Duodenal mucosa (tissue), 2 donors: ENCODE measurements around the gene CILP2.

Source experiments
- H3K27ac ChIP-seq: one replicate; pipeline ENCODE4 v1.7.0; 2013; ENCODE audit warnings: low read depth, low read length
- H3K27me3 ChIP-seq, 2 donors: one replicate each; pipeline ENCODE4 v1.7.0; 2013; ENCODE audit warnings: low read length in 2 of 2, control low read depth in 1 of 2; ENCODE audit not compliant: insufficient read depth in 2 of 2, control insufficient read depth in 1 of 2
- H3K36me3 ChIP-seq, 2 donors: one replicate each; pipeline ENCODE4 v1.7.0; 2013; ENCODE audit warnings: low read length in 2 of 2, control low read depth in 1 of 2; ENCODE audit not compliant: insufficient read depth in 2 of 2, control insufficient read depth in 1 of 2
- H3K4me1 ChIP-seq, 2 donors: one replicate each; pipeline ENCODE4 v1.7.0; 2013; ENCODE audit warnings: low read length in 2 of 2, control low read depth in 1 of 2; ENCODE audit not compliant: insufficient read depth in 2 of 2, control insufficient read depth in 1 of 2
- H3K4me3 ChIP-seq, 2 donors: one replicate each; pipeline ENCODE4 v1.7.0; 2013; ENCODE audit warnings: low read length in 2 of 2, low read depth in 1 of 2
- H3K9ac ChIP-seq, 2 donors: one replicate each; pipeline ENCODE4 v1.7.0; 2013; ENCODE audit warnings: low read length in 2 of 2, low read depth in 1 of 2
- H3K9me3 ChIP-seq, 2 donors: one replicate each; pipeline ENCODE4 v1.7.0; 2013; ENCODE audit warnings: low read length in 2 of 2, control low read depth in 1 of 2; ENCODE audit not compliant: control insufficient read depth in 1 of 2

CILP2 gene

GRCh38 chr19:19562665-19563347, 24.7 kb downstream of the CILP2 start:
- peaks cover 0 to 4% of the 10 kb centered on the region in 2 donors for H3K4me1 ChIP-seq
- no peaks in the 10 kb centered on the region for H3K36me3 ChIP-seq
- H3K4me3 ChIP-seq, result no peak overlapping the region
- H3K9ac ChIP-seq, result no peak overlapping the region
- no peak overlapping the region for H3K27ac ChIP-seq
- H3K9me3 ChIP-seq, result no peaks in the 10 kb centered on the region
- no peaks in the 10 kb centered on the region for H3K27me3 ChIP-seq

- peaks cover 0 to 4% of the 10 kb centered on the region in 2 donors for H3K4me1 ChIP-seq
- H3K9ac ChIP-seq, result no peak overlapping the region
- no peaks in the 10 kb centered on the region for H3K9me3 ChIP-seq
- no peaks in the 10 kb centered on the region for H3K27me3 ChIP-seq
- H3K36me3 ChIP-seq, result no peaks in the 10 kb centered on the region
- no peak overlapping the region for H3K4me3 ChIP-seq
- no peak overlapping the region for H3K27ac ChIP-seq
These were observed 25.3 kb downstream of the CILP2 start for GRCh38 chr19:19563348-19563848.

GRCh38 chr19:19566306-19566705, 28.2 kb downstream of the CILP2 start:
- peaks cover 0 to 4% of the 10 kb centered on the region in 2 donors for H3K4me1 ChIP-seq
- H3K27ac ChIP-seq, result no peak overlapping the region
- no peaks in the 10 kb centered on the region for H3K36me3 ChIP-seq
- H3K9me3 ChIP-seq, result no peaks in the 10 kb centered on the region
- no peaks in the 10 kb centered on the region for H3K27me3 ChIP-seq
- no peak overlapping the region for H3K9ac ChIP-seq
- H3K4me3 ChIP-seq, result no peak overlapping the region

GRCh38 chr19:19567391-19567790, 29.3 kb downstream of the CILP2 start:
- Histone ChIP-seq H3K36me3 (no peaks in the 10 kb centered on the region), H3K9me3 (no peaks in the 10 kb centered on the region), H3K4me3 (no peak overlapping the region), H3K27ac (no peak overlapping the region), H3K4me1 (peaks cover 0 to 4% of the 10 kb centered on the region in 2 donors), H3K9ac (no peak overlapping the region), H3K27me3 (no peaks in the 10 kb centered on the region)

- no peaks in the 10 kb centered on the region for H3K36me3 ChIP-seq
- H3K9me3 ChIP-seq, result no peaks in the 10 kb centered on the region
- H3K4me1 ChIP-seq, result peaks cover 0 to 4% of the 10 kb centered on the region in 2 donors
- H3K27ac ChIP-seq, result no peak overlapping the region
- no peaks in the 10 kb centered on the region for H3K27me3 ChIP-seq
- no peak overlapping the region for H3K9ac ChIP-seq
- no peak overlapping the region for H3K4me3 ChIP-seq
These were observed 31.0 kb downstream of the CILP2 start for GRCh38 chr19:19568802-19569756.

GRCh38 chr19:19570571-19570970, 32.5 kb downstream of the CILP2 start:
- H3K4me3 ChIP-seq, result no peak overlapping the region
- H3K4me1 ChIP-seq, result peaks cover 0 to 4% of the 10 kb centered on the region in 2 donors
- no peak overlapping the region for H3K9ac ChIP-seq
- no peaks in the 10 kb centered on the region for H3K9me3 ChIP-seq
- no peaks in the 10 kb centered on the region for H3K27me3 ChIP-seq
- H3K27ac ChIP-seq, result no peak overlapping the region
- no peaks in the 10 kb centered on the region for H3K36me3 ChIP-seq

GRCh38 chr19:19571071-19571786, 33.2 kb downstream of the CILP2 start:
- Histone ChIP-seq H3K9me3 (no peaks in the 10 kb centered on the region), H3K9ac (no peak overlapping the region), H3K27me3 (no peaks in the 10 kb centered on the region), H3K4me1 (peaks cover 0 to 1% of the 10 kb centered on the region in 2 donors), H3K36me3 (no peaks in the 10 kb centered on the region), H3K4me3 (no peak overlapping the region), H3K27ac (no peak overlapping the region)

GRCh38 chr19:19575411-19575810, 37.3 kb downstream of the CILP2 start:
- Histone ChIP-seq H3K4me1 (peaks cover 4 to 9% of the 10 kb centered on the region in 2 donors), H3K36me3 (no peaks in the 10 kb centered on the region), H3K27me3 (no peaks in the 10 kb centered on the region), H3K9ac (no peak overlapping the region), H3K4me3 (no peak overlapping the region), H3K27ac (no peak overlapping the region), H3K9me3 (no peaks in the 10 kb centered on the region)

- Histone ChIP-seq H3K4me3 (no peak overlapping the region), H3K9ac (no peak overlapping the region)
These were observed 40.2 kb downstream of the CILP2 start for GRCh38 chr19:19578252-19578651.

More at GRCh38 chr19:19578252-19578651, 40.2 kb downstream of the CILP2 start:
- H3K27ac ChIP-seq, result no peak overlapping the region
- H3K27me3 ChIP-seq, result no peaks in the 10 kb centered on the region
- no peaks in the 10 kb centered on the region for H3K9me3 ChIP-seq
- no peaks in the 10 kb centered on the region for H3K36me3 ChIP-seq
- H3K4me1 ChIP-seq, result peaks cover 13 to 22% of the 10 kb centered on the region in 2 donors
